ENCODE results near the gene MEGF6.
"Not testable (repeated sequence)": the region's sequence is repeated elsewhere in the genome, so short reads cannot be mapped to it uniquely, and the experiment has no call there.

Gene MEGF6

DNA sequence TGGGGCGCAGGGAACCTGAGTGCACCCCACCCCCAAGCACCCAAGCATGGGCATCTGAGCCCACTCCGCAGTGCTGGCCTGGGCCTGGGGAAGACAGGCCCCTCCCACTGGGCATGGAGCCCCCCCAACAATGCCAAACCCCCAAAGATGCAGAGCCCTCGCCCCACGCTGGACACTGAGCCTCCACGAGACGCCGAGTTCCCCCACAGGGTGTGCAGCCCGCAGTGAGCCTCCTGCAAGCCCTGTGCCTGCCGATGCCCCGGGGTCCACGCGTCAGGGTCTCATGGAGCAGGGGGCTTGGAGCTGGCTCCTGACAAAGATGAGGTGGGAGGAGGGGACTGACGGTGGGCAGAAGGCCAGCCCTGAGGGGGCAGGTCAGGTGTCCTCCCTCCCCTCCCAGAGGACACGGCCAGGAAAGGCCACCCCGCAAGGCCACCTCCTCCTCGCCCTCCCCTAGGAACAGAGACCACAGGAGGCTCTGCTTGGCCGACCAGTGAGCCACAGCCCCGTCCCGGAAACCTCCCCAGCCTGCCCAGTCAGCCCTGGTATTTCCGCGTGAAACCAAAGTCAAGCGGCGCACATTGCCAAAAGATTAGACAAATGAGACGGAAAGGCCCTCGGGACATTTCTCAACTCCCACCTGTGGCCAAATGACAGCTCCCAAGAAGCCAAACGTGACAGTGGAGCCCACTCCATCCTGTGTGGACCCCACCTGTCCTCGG lies 33.4 kb downstream of the MEGF6 start:
- Histone ChIP-seq H3K4me2 (ENCODE audit: low read length) (no peak overlapping the region), H3K9me2 (replicated peaks; ENCODE audit: control insufficient read depth, low read length) (no peaks in the 10 kb centered on the region), H3K27ac (ENCODE audit: low read depth, low read length) (no peak overlapping the region), H3K79me2 (ENCODE audit: control insufficient read depth, low read length) (no peaks in the 10 kb centered on the region), H3K9me3 (ENCODE audit: control insufficient read depth, insufficient read depth, low read length) (peaks cover 7% of the 10 kb centered on the region; the same call in 1 of the 2 replicates), H3K4me1 (ENCODE audit: control insufficient read depth, low read length) (no peaks in the 10 kb centered on the region), H4K20me1 (ENCODE audit: control insufficient read depth, insufficient read depth, low read depth, low read length) (no peaks in the 10 kb centered on the region), H3K36me3 (ENCODE audit: control insufficient read depth, low read length) (no peaks in the 10 kb centered on the region), H3K27me3 (ENCODE audit: control insufficient read depth, low read length) (no peaks in the 10 kb centered on the region), H3K4me3 (ENCODE audit: low read length) (no peak overlapping the region), H3F3A (ENCODE audit: control insufficient read depth, insufficient read depth) (no peaks in the 10 kb centered on the region)
- no peak for TF ChIP-seq EZH2phosphoT487 (IDR thresholded peaks at IDR 0.05; ENCODE audit: borderline replicate concordance, low read length)
- TF ChIP-seq CTCF (IDR thresholded peaks at IDR 0.05; ENCODE audit: low read depth, low read length, poor library complexity, severe bottlenecking) = no peak

DNA sequence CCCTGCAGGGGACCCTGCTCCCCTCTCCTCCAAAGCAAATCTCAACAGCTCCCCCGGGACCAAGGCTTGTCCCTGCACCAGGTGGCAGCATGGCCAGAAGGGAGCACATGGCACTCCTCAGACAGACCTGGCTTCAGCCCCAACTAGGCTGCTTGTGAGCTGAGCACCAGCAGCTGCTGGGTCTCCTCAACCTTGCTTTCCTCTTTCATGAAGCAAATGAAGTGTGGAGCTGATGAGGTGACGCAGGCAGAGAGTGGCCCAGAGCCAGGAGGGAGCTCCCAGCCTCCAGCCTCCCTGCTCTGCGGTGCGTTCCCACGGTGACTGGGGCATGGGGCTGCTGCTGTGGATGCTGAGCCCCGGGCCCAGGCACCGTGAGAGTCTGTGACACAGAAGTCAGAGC lies 34.0 kb downstream of the MEGF6 start:
- Histone ChIP-seq H3K79me2 (ENCODE audit: control insufficient read depth, low read length) (no peaks in the 10 kb centered on the region), H3K27ac (ENCODE audit: low read depth, low read length) (no peak overlapping the region), H3F3A (ENCODE audit: control insufficient read depth, insufficient read depth) (no peaks in the 10 kb centered on the region), H3K9me2 (replicated peaks; ENCODE audit: control insufficient read depth, low read length) (no peaks in the 10 kb centered on the region), H3K36me3 (ENCODE audit: control insufficient read depth, low read length) (no peaks in the 10 kb centered on the region), H3K4me3 (ENCODE audit: low read length) (no peak overlapping the region), H3K27me3 (ENCODE audit: control insufficient read depth, low read length) (no peaks in the 10 kb centered on the region), H4K20me1 (ENCODE audit: control insufficient read depth, insufficient read depth, low read depth, low read length) (no peaks in the 10 kb centered on the region), H3K4me2 (ENCODE audit: low read length) (no peak overlapping the region), H3K9me3 (ENCODE audit: control insufficient read depth, insufficient read depth, low read length) (peaks cover under 1% of the 10 kb centered on the region; the same call in 1 of the 2 replicates), H3K4me1 (ENCODE audit: control insufficient read depth, low read length) (no peaks in the 10 kb centered on the region)
- no peak for TF ChIP-seq CTCF (IDR thresholded peaks at IDR 0.05; ENCODE audit: low read depth, low read length, poor library complexity, severe bottlenecking)
- TF ChIP-seq EZH2phosphoT487 (IDR thresholded peaks at IDR 0.05; ENCODE audit: borderline replicate concordance, low read length) = no peak

DNA sequence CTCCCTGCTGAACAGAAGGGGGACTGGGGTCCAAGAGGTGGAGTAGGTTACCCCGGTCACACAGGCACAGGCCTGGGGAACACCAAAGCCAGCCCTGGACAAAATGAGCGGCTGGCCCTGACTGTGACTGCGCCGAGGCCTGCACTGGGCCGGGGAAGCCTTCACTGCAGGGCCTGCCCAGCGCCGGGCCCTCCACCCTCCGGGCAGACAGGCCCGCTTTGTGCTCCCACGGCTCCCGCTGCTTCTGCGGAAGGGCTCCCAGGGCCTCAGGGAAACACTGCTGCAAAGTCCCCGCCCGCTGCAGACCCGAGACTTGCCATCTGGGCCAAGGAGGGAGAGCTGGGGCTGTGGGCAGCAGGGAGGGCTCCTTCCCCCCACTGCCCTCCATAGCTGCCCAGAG lies 35.3 kb downstream of the MEGF6 start:
- Histone ChIP-seq H3K27me3 (ENCODE audit: control insufficient read depth, low read length) (no peaks in the 10 kb centered on the region), H3K9me2 (replicated peaks; ENCODE audit: control insufficient read depth, low read length) (no peaks in the 10 kb centered on the region), H3K27ac (ENCODE audit: low read depth, low read length) (no peak overlapping the region), H3K4me2 (ENCODE audit: low read length) (no peak overlapping the region), H3F3A (ENCODE audit: control insufficient read depth, insufficient read depth) (no peaks in the 10 kb centered on the region), H3K4me3 (ENCODE audit: low read length) (no peak overlapping the region), H4K20me1 (ENCODE audit: control insufficient read depth, insufficient read depth, low read depth, low read length) (no peaks in the 10 kb centered on the region), H3K36me3 (ENCODE audit: control insufficient read depth, low read length) (no peaks in the 10 kb centered on the region), H3K9me3 (ENCODE audit: control insufficient read depth, insufficient read depth, low read length) (no peaks in the 10 kb centered on the region), H3K79me2 (ENCODE audit: control insufficient read depth, low read length) (no peaks in the 10 kb centered on the region), H3K4me1 (ENCODE audit: control insufficient read depth, low read length) (no peaks in the 10 kb centered on the region)
- no peak for TF ChIP-seq CTCF (IDR thresholded peaks at IDR 0.05; ENCODE audit: low read depth, low read length, poor library complexity, severe bottlenecking)

DNA sequence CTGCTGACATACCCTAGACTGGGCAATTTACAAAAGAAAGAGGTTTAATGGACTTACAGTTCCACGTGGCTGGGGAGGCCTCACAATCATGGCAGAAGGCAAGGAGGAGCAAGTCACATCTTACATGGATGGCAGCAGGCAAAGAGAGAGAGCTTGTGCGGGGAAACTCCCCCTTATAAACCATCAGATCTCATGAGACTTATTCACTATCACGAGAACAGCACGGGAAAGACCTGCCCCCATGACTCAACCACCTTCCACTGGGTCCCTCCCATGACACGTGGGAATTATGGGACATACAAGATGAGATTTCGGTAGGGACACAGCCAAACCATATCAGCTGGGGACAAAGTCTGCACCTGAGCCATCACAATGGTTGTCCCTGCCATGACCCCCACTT lies 35.8 kb downstream of the MEGF6 start:
- H3K79me2 ChIP-seq (ENCODE audit: control insufficient read depth, low read length); H3K4me2 ChIP-seq (ENCODE audit: low read length); H3F3A ChIP-seq (ENCODE audit: control insufficient read depth, insufficient read depth); H3K36me3 ChIP-seq (ENCODE audit: control insufficient read depth, low read length); H3K4me1 ChIP-seq (ENCODE audit: control insufficient read depth, low read length); H3K27me3 ChIP-seq (ENCODE audit: control insufficient read depth, low read length); H3K9me3 ChIP-seq (ENCODE audit: control insufficient read depth, insufficient read depth, low read length); H3K4me3 ChIP-seq (ENCODE audit: low read length); H3K27ac ChIP-seq (ENCODE audit: low read depth, low read length); H4K20me1 ChIP-seq (ENCODE audit: control insufficient read depth, insufficient read depth, low read depth, low read length); H3K9me2 ChIP-seq (replicated peaks; ENCODE audit: control insufficient read depth, low read length): not testable (repeated sequence)
